Tibial artery (tissue), 4 donors: ENCODE data around the gene DELE1.

Experiments used
- DNase-seq, 2 donors: peaks; one replicate each; pipeline ENCODE4 v3.0.0-alpha.2; 2019
- H3K27ac ChIP-seq, 2 donors: fragments of 200-600 bp; sonication (generic) in 1 of 2; 1 replicate in 1 of 2; 2 replicates in 1 of 2; pipeline ENCODE4 v1.5.1; 2018 to 2019; ENCODE audit warnings: mild to moderate bottlenecking in 1 of 2
- H3K27me3 ChIP-seq, 2 donors: fragments of 200-600 bp; sonication (generic) in 1 of 2; one replicate each; pipeline versions ENCODE4 v1.5.1 to v1.6.0; 2016 to 2019
- H3K36me3 ChIP-seq, 3 donors: fragments of 200-600 bp; sonication (generic) in 2 of 3; one replicate each; pipeline ENCODE4 v1.5.1; 2016 to 2019; ENCODE audit warnings: mild to moderate bottlenecking in 2 of 3
- H3K4me1 ChIP-seq, 4 donors: fragments of 200-600 bp; sonication (generic) in 2 of 4; 1 replicate in 3 of 4; 2 replicates in 1 of 4; pipeline ENCODE4 v1.5.1; 2016 to 2019
- H3K4me3 ChIP-seq, 2 donors: fragments of 200-600 bp; sonication (generic) in 1 of 2; 1 replicate in 1 of 2; 2 replicates in 1 of 2; pipeline ENCODE4 v1.5.1; 2018 to 2019; ENCODE audit warnings: mild to moderate bottlenecking in 2 of 2
- H3K9me3 ChIP-seq, 3 donors: fragments of 200-600 bp; sonication (generic) in 1 of 3; one replicate each; pipeline ENCODE4 v1.5.1; 2016 to 2019
- CTCF ChIP-seq, 2 experiments: fragments of 200-600 bp in 1 of 2; fragments of 450-650 bp in 1 of 2; IDR thresholded peaks; one replicate each; pipeline ENCODE4 v1.5.1; 2017 to 2019; ENCODE audit warnings: antibody characterized with exemption in 2 of 2, mild to moderate bottlenecking in 1 of 2, moderate library complexity in 1 of 2
- intact Hi-C: fragments of 100-400 bp; cut with DNase I; formaldehyde crosslinking; loops from one replicate; pipeline ENCODE4 v1.15.0; 2023; ENCODE audit warnings: low total_unique reads

Gene DELE1

GRCh38 chr5:141965071-141965470 is 41.4 kb downstream of the DELE1 start:
- peaks cover 0 to 5% (median under 1%) of the 10 kb centered on the region in 4 donors for H3K4me1 ChIP-seq
- H3K9me3 ChIP-seq: no peaks in the 10 kb centered on the region
- H3K27ac ChIP-seq: no peak overlapping the region
- no peaks in the 10 kb centered on the region for H3K36me3 ChIP-seq
- H3K27me3 ChIP-seq: no peaks in the 10 kb centered on the region
- H3K4me3 ChIP-seq: no peak overlapping the region
- no peak for TF ChIP-seq CTCF (IDR thresholded peaks at IDR 0.05)
- intact Hi-C loops: no loop called here
- no peak for DNase-seq

DNA sequence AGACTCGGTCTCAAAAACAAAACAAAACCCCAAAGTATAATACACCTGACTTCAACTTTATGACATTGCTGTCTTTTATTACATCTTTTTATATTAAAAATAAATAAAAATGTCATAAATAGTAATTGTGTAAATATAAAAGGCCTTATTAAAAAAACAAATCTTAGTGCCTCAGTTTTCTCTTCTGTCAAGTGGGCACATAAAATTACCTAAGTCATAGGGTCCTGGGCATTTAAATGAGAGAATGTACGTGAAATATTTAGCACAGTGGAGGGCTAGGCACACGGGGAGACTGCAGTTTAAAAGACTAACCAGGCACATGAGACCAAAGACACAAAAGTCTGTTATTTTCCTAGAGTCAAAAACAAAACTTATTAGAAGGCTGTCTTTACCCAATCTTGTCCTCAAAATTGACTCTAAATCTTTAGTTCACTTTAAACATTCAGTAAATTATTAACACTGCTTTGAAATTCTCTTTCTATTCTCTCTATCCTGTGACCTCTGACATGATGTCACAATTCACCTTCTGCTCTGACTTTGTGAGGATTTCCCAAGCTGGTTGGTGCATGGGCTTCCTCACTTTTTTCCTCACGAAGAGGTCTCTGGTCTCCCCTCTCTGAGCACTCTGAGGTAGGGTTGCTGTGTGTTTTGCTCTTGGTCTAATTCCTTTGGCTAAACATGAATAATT is 42.7 kb downstream of the DELE1 start:
- H3K36me3 ChIP-seq: no peaks in the 10 kb centered on the region
- no peak overlapping the region for H3K27ac ChIP-seq
- H3K4me3 ChIP-seq: no peak overlapping the region
- no peaks in the 10 kb centered on the region for H3K9me3 ChIP-seq
- DNase-seq: no peak
- H3K4me1 ChIP-seq: peaks cover 0 to 18% (median 8%) of the 10 kb centered on the region in 4 donors
- TF ChIP-seq CTCF (IDR thresholded peaks at IDR 0.05): no peak
- no peaks in the 10 kb centered on the region for H3K27me3 ChIP-seq
- intact Hi-C loops: no loop called here

DNA sequence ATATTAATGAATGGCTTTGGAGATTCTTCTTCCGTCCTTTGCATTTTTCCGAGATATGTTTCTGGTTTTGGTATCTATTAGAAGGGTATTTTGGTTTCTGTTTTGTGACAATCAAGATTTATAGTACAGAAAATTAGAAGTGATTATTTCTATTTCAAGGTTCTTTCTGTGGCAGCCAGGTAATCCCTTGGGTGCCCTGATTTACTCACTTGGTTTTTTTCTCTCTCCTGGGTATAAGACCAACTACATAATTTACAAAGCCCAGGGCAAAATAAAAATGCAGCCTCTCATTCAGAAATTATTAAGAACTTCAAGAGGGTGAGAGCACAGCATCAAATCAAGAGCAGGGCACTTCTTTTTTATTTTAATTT is 43.3 kb downstream of the DELE1 start:
- TF ChIP-seq CTCF (IDR thresholded peaks at IDR 0.05): no peak
- H3K27me3 ChIP-seq: no peaks in the 10 kb centered on the region
- intact Hi-C loops: no loop called here
- no peak overlapping the region for H3K4me3 ChIP-seq
- peaks cover 0 to 22% (median 8%) of the 10 kb centered on the region in 4 donors for H3K4me1 ChIP-seq
- H3K27ac ChIP-seq: no peak overlapping the region
- DNase-seq: no peak
- H3K9me3 ChIP-seq: no peaks in the 10 kb centered on the region
- peaks cover 0 to 3% (median 0%) of the 10 kb centered on the region in 3 donors for H3K36me3 ChIP-seq

GRCh38 chr5:141968914-141969608 is 45.4 kb downstream of the DELE1 start, which contains the start of gene RNF14:
TSS of gene RNF14 (plus strand) at chr5:141969105. CDS start at chr5:141973589, 4,484 bp downstream.
- peak within 1 kb of the TSS; percentile 73 to 85 for H3K4me3 ChIP-seq
- intact Hi-C loops: no loop called here
- H3K4me1 ChIP-seq: peaks cover 0 to 29% (median 9%) of the 10 kb centered on the region in 4 donors
- H3K27me3 ChIP-seq: no peaks in the 10 kb centered on the region
- peak within 1 kb of the TSS; percentile 95 to 97 for H3K27ac ChIP-seq
- TF ChIP-seq CTCF (IDR thresholded peaks at IDR 0.05): peak; percentile 95 to 97
- H3K36me3 ChIP-seq: peaks cover 10 to 22% (median 13%) of the 10 kb centered on the region in 3 donors
- peak; percentile 90 to 96 for DNase-seq
- no peaks in the 10 kb centered on the region for H3K9me3 ChIP-seq

- H3K27me3 ChIP-seq: no peaks in the 10 kb centered on the region
- intact Hi-C loops: no loop called here
- no peak for TF ChIP-seq CTCF (IDR thresholded peaks at IDR 0.05)
- H3K4me1 ChIP-seq: peaks cover 0 to 33% (median 9%) of the 10 kb centered on the region in 4 donors
- peaks cover 18 to 32% (median 23%) of the 10 kb centered on the region in 3 donors for H3K36me3 ChIP-seq
- no peak for DNase-seq
- peak overlapping the region; percentile 73 to 85 for H3K4me3 ChIP-seq
- H3K27ac ChIP-seq: peak overlapping the region; percentile 95 to 97
- H3K9me3 ChIP-seq: no peaks in the 10 kb centered on the region
Measured at GRCh38 chr5:141969783-141970771, 46.4 kb downstream of the DELE1 start.
